K562 (cell line): Measurements from ENCODE around the gene FAM53A. TPM values are rescaled to one million over a fixed set of nuclear protein-coding genes. Genes with fewer than 3 reads are reported as not detected.

ENCODE experiments used
- ATAC-seq: fragments of 200-7000 bp; cut with Tn5 transposase; 3 replicates; pipeline ENCODE4 v1.9.1; 2020; ENCODE audit warnings: moderate library complexity
- BruUV-seq: library from RNA; stranded (reverse); fragments of 400-500 nt; replicated peaks from 2 replicates; lab custom pipeline; 2021; lab: Mats Ljungman, UMichigan
- CTCF ChIA-PET: fragments of 300-600 bp; formaldehyde crosslinking; extraction: SDS; loops from one replicate; lab custom pipeline; 2021; ENCODE audit warnings: low intra/inter-chr PET ratio; lab: Yijun Ruan, JAX
- POLR2A ChIA-PET: fragments of 300-600, 350-650 bp; sonication (Branson Sonifier 250); formaldehyde crosslinking; extraction: SDS; loops from one replicate; lab custom pipeline; 2021; ENCODE audit warnings: antibody characterized with exemption, inconsistent platforms; lab: Yijun Ruan, JAX
- DNase-seq, 4 experiments: peaks; one replicate each; pipeline versions ENCODE4 v3.0.0 to v3.0.0-alpha.2; 2011 to 2018; ENCODE audit warnings: low spot score in 3 of 4, mixed read lengths in 3 of 4; ENCODE audit errors: extremely low read depth in 1 of 4
- FAIRE-seq: peaks from 2 replicates; lab custom pipeline; 2011; peaks lifted over from hg19 to GRCh38; lab: Jason Lieb, UNC
- H2AFZ ChIP-seq: 2 replicates; pipeline ENCODE4 v1.6.0; 2011; ENCODE audit warnings: low read depth, low read length, control low read depth, inconsistent platforms
- H3K27ac ChIP-seq: fragments of 200-600 bp; 3 replicates; pipeline ENCODE4 v1.8.0; 2011; ENCODE audit warnings: low read depth, mild to moderate bottlenecking, control low read depth, inconsistent platforms, low read length, moderate library complexity, mixed read lengths; ENCODE audit errors: extremely low read depth
- H3K27me3 ChIP-seq, 2 experiments: fragments of 300-600 bp in 1 of 2; 2 replicates in 1 of 2; 3 replicates in 1 of 2; pipeline versions ENCODE4 v1.6.0 to v1.8.0; 2011; ENCODE audit warnings: inconsistent platforms in 2 of 2, low read length in 2 of 2, mild to moderate bottlenecking in 1 of 2, mixed read lengths in 1 of 2, moderate library complexity in 1 of 2; ENCODE audit not compliant: control insufficient read depth in 2 of 2, insufficient read depth in 2 of 2
- H3K36me3 ChIP-seq: fragments of 300-600 bp; 3 replicates; pipeline ENCODE4 v1.8.0; 2011; ENCODE audit warnings: mild to moderate bottlenecking, low read length, inconsistent platforms; ENCODE audit not compliant: control insufficient read depth, insufficient read depth
- H3K4me1 ChIP-seq, 2 experiments: fragments of 200-600 bp in 1 of 2; replicated peaks in 1 of 2; 2 replicates in 1 of 2; 3 replicates in 1 of 2; pipeline versions ENCODE4 v1.5.1 to v1.8.0; 2011; ENCODE audit warnings: inconsistent platforms in 2 of 2, low read length in 2 of 2, mild to moderate bottlenecking in 1 of 2, mixed read lengths in 1 of 2, moderate library complexity in 1 of 2; ENCODE audit not compliant: control insufficient read depth in 2 of 2, insufficient read depth in 2 of 2
- H3K4me2 ChIP-seq: 2 replicates; pipeline ENCODE4 v1.6.1; 2011; ENCODE audit warnings: low read length, control low read depth, inconsistent platforms, mixed read lengths; ENCODE audit not compliant: insufficient read depth
- H3K4me3 ChIP-seq: fragments of 200-600 bp; sonication (generic), shearing (Covaris generic); 2 replicates; pipeline ENCODE4 v1.5.1; 2016; ENCODE audit warnings: control low read depth, inconsistent platforms
- H3K79me2 ChIP-seq: fragments of 200-600 bp; 3 replicates; pipeline ENCODE4 v1.8.0; 2011; ENCODE audit warnings: low read length, inconsistent platforms; ENCODE audit not compliant: control insufficient read depth, insufficient read depth
- H3K9ac ChIP-seq, 2 experiments: 2 replicates each; pipeline versions ENCODE4 v1.6.0 to v1.6.1; 2011; ENCODE audit warnings: low read depth in 2 of 2, low read length in 2 of 2, control low read depth in 1 of 2, inconsistent platforms in 1 of 2, mild to moderate bottlenecking in 1 of 2, mixed read lengths in 1 of 2; ENCODE audit not compliant: insufficient read depth in 1 of 2
- H3K9me1 ChIP-seq: one replicate; pipeline ENCODE4 v1.6.0; 2011; ENCODE audit warnings: inconsistent platforms, mild to moderate bottlenecking, low read length, moderate library complexity; ENCODE audit not compliant: control insufficient read depth, insufficient read depth
- H3K9me3 ChIP-seq: replicated peaks from 2 replicates; pipeline ENCODE4 v1.5.1; 2011; ENCODE audit warnings: low read depth, low read length, inconsistent platforms; ENCODE audit not compliant: control insufficient read depth, insufficient read depth
- H4K20me1 ChIP-seq: replicated peaks from 2 replicates; pipeline ENCODE4 v1.6.1; 2011; ENCODE audit warnings: low read length, inconsistent platforms, mixed read lengths; ENCODE audit not compliant: control insufficient read depth, insufficient read depth
- HEY1 ChIP-seq: fragments of 250-450 bp; sonication (Bioruptor Pico); IDR thresholded peaks from 2 replicates; pipeline ENCODE4 v1.5.0; 2020; ENCODE audit warnings: mild to moderate bottlenecking, moderate library complexity, borderline replicate concordance
- WGBS: fragments of 100-300 bp; shearing (Covaris generic); methylation state at CpG from one replicate; pipeline ENCODE4 v1.1.6; 2016; ENCODE audit warnings: low coverage, mixed read lengths; ENCODE audit not compliant: insufficient coverage; ENCODE audit errors: missing lambda C conversion rate; 5-methylcytosine and 5-hydroxymethylcytosine counted together
- in situ Hi-C: fragments of 300-500 bp; cut with MboI; formaldehyde crosslinking; loops from 4 replicates; pipeline ENCODE4 v1.15.0; 2018; ENCODE audit warnings: inconsistent platforms, mixed read lengths
- intact Hi-C: fragments of 100-400 bp; cut with micrococcal nuclease; formaldehyde crosslinking; loops from 2 replicates; pipeline ENCODE4 v1.14.2; 2022
- polyA plus RNA-seq, 8 experiments: library from polyadenylated mRNA; depleted of rRNA in 4 of 8; stranded (reverse) in 5 of 8; unstranded in 3 of 8; fragments of >200 nt; fragmentation: Nextera tagmentation in 2 of 8; fragmentation: Illumina TruSeq in 1 of 8; extraction: Ambion mirVana in 2 of 8; extraction: Trizol in 1 of 8; gene quantifications; 2 replicates each; pipeline versions ENCODE4 v1.2.1 to v1.2.3, GENCODE V29; 2011 to 2014; ENCODE audit warnings: inconsistent platforms in 1 of 8, missing spikeins in 1 of 8
- total RNA-seq, 7 experiments: library from RNA; depleted of rRNA in 6 of 7; stranded (reverse); fragments of >200 nt in 6 of 7; fragmentation: Illumina TruSeq in 2 of 7; extraction: Trizol in 2 of 7; gene quantifications; 2 replicates each; pipeline versions ENCODE4 v1.2.1 to v1.2.3, GENCODE V29; 2011 to 2021; ENCODE audit warnings: low replicate concordance in 1 of 7
- TF ChIP-seq, protein P1 (sequence below): sonication (generic); formaldehyde crosslinking; IDR thresholded peaks from 2 replicates; pipeline ENCODE4 v1.8.1; 2023; ENCODE audit warnings: mild to moderate bottlenecking, missing genetic modification reagents

The FAM53A gene
- total and polyA plus RNA-seq, 9 of the 15 experiments (the other 6 are each of a cell fraction or from before 2014, with no cell fraction given): 0.53 to 2.7 (median 1.4) TPM; not detected in 2

- no peak for FAIRE-seq
- Histone ChIP-seq H4K20me1 (peaks cover 6% of the 10 kb centered on the region), H3K4me3 (no peak overlapping the region), H3K9ac (no peak overlapping the region), H3K36me3 (no peaks in the 10 kb centered on the region), H3K4me2 (no peak overlapping the region), H3K79me2 (no peaks in the 10 kb centered on the region), H3K4me1 (peaks cover 0 to 43% of the 10 kb centered on the region in 2 experiments; a peak in 2 of 5 replicates), H2AFZ (no peak overlapping the region), H3K9me1 (no peaks in the 10 kb centered on the region), H3K27me3 (peaks cover 0 to 12% of the 10 kb centered on the region in 2 experiments; a peak in 3 of 5 replicates), H3K27ac (no peak overlapping the region), H3K9me3 (no peaks in the 10 kb centered on the region)
- in situ Hi-C loops: no loop called here
- CTCF ChIA-PET: no interaction called here
- intact Hi-C loops: no loop called here
- no peak for TF ChIP-seq HEY1 (CRISPR knock-in tag)
- TF ChIP-seq, protein P1, sequence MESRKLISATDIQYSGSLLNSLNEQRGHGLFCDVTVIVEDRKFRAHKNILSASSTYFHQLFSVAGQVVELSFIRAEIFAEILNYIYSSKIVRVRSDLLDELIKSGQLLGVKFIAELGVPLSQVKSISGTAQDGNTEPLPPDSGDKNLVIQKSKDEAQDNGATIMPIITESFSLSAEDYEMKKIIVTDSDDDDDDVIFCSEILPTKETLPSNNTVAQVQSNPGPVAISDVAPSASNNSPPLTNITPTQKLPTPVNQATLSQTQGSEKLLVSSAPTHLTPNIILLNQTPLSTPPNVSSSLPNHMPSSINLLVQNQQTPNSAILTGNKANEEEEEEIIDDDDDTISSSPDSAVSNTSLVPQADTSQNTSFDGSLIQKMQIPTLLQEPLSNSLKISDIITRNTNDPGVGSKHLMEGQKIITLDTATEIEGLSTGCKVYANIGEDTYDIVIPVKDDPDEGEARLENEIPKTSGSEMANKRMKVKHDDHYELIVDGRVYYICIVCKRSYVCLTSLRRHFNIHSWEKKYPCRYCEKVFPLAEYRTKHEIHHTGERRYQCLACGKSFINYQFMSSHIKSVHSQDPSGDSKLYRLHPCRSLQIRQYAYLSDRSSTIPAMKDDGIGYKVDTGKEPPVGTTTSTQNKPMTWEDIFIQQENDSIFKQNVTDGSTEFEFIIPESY: peak; percentile 55; the same call in 1 of the 2 replicates
- no TSS peak for BruUV-seq
- POLR2A ChIA-PET: interaction anchor here (0.8 kb wide), 1 partner anchor 155 kb away, joined by 3 read pairs; no protein-coding TSS in a partner anchor
- no peak for ATAC-seq
- no peak for DNase-seq
- 55% methylated on average over 25 of the region's 47 CpGs for WGBS
These were observed 29.0 kb downstream of the FAM53A start for GRCh38 chr4:1655081-1655480.
